NCI-H1092 (cell line): ENCODE measurements around the gene PRR15.
"Not testable (repeated sequence)": the region's sequence is repeated elsewhere in the genome, so short reads cannot be mapped to it uniquely, and the experiment has no call there.

Experiments used
- DNase-seq: peaks from one replicate; lab custom pipeline; 2025; lab: John Stamatoyannopoulos, UW

Gene PRR15

GRCh38 chr7:29563590-29564495 lies at the start of gene PRR15:
PRR15 (plus strand) TSS chr7:29563835; CDS start chr7:29566330, 2,495 bp downstream.
- peak; percentile 40 for DNase-seq

DNA sequence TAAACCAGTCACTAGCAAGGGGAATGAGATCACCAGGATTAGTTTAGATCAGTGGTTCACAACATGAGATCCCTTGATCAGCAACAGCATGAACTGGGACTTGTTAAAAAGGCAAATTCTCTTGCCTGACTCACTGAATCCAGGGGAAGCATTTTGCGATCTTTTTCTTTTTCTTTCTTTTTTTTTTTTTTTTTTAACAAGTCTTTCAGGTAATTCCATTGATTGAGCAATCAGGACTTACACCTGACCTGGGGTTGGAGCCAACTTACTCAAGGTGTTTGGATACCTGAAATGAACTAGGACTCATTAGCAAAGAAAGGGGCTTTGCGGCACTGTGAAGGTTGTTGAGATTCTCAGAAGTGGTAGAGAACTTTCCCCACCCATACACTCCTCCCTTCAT lies 47.1 kb upstream of the PRR15 start:
- DNase-seq: no peak

DNA sequence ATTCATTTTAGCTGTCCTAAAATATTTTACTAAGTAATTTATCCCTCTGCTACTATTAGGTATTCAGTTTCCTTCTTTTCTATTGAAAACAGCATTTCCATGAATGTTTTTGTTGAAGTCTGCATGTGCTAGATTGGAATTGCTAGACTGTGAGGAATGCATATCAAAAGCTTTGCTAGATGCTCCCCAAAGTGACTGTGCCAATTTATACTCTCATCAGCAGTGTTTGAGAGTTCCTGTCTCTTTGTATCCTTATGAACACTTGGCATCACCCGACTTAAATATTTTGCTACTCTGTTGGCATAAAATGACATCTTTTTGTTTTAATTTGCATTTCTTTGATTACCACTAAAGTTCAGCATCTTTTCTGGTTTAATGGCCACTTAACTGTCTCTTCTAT lies 45.0 kb upstream of the PRR15 start:
- DNase-seq: no peak

DNA sequence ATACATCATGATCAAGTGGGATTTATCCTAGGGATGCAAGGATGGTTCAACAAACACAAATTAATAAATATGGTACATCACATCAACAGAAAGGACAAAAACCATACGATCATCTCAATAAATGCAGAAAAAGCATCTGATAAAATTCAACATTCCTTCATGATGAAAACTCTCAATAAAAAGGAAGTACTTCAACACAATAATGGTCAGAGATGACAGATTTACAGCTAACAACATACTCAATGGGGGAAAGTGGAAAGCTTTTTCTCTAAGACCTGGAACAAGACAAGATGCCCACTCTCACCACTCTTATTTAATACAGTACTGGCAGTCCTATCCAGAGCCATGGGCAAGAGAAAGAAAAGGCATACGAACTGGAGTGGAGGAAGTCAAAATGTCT lies 39.9 kb upstream of the PRR15 start:
- DNase-seq: no peak

GRCh38 chr7:29527505-29528108 lies 36.0 kb upstream of the PRR15 start:
- no peak for DNase-seq

GRCh38 chr7:29528526-29528925 lies 35.1 kb upstream of the PRR15 start:
- DNase-seq: not testable (repeated sequence)

DNA sequence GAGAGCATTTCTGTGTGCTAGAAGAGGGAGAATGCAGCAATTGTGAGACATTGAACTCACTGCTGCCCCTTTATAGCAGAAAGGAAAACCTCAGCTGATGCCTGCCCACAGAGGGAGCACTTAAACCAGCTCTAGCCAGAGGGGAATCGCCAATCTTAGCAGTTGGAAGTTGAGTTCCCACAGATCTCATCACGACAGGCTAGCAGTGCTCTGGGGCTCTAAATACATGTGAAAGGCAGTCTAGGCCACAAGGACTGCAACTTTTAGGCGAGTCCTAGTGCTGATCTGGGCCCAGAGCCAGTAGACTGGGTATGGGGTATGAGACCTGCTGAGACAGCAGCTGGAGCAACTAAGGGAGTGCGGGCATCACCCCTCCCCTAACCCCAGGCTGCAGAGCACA lies 25.2 kb upstream of the PRR15 start:
- DNase-seq: no peak

GRCh38 chr7:29539471-29539870 lies 24.2 kb upstream of the PRR15 start:
- no peak for DNase-seq

GRCh38 chr7:29547421-29547820 lies 16.2 kb upstream of the PRR15 start:
- no peak for DNase-seq

- DNase-seq: no peak
These were observed 14.8 kb upstream of the PRR15 start for GRCh38 chr7:29548823-29549222.

DNA sequence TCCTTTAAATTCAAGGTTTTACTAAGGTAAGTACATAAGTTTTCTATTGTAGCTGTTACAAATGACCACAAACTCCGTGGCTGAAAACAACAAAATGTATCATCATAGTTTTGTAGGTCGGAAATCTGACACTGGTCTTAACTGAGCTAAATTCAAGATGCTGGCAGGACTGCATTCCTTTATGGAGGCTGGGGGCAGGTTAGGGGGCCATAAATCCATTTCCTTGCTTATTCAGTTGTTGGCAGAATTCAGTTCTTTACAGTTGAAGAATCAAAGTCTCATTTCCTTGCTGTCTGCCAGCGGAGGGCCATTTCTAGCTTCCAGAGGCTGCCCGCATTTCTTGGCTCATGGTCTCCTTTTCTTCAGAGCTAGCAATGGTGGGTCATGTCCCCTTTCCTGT lies 11.2 kb upstream of the PRR15 start:
- no peak for DNase-seq

DNA sequence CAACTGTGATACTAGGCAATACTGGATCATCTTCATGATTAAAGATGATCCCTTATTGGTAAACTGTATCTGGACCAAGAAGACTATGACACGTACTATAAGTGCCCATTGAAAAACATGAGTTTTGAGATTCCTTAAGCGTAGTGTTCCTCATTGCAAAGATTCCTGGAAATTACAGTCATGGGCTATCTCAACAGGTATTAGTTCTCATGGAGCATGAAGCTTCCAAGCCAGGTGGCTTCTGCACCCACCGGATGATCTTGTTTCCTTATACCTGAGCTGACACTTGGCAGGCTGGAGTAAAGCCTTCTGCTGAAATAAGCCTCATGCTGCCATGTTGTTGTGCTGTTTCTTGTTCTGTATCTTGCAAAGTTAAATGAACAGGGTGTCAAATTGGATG lies 8.6 kb upstream of the PRR15 start:
- no peak for DNase-seq

- no peak for DNase-seq
These were observed 7.0 kb upstream of the PRR15 start for GRCh38 chr7:29556405-29557195.

GRCh38 chr7:29557954-29558353 lies 5.7 kb upstream of the PRR15 start:
- no peak for DNase-seq

GRCh38 chr7:29561271-29561670 lies 2.4 kb upstream of the PRR15 start:
- DNase-seq: no peak

GRCh38 chr7:29562307-29562706 lies 1.3 kb upstream of the PRR15 start:
- DNase-seq: no peak

GRCh38 chr7:29564496-29565223 lies 1.0 kb downstream of the PRR15 start:
- DNase-seq: peak; percentile 18

DNA sequence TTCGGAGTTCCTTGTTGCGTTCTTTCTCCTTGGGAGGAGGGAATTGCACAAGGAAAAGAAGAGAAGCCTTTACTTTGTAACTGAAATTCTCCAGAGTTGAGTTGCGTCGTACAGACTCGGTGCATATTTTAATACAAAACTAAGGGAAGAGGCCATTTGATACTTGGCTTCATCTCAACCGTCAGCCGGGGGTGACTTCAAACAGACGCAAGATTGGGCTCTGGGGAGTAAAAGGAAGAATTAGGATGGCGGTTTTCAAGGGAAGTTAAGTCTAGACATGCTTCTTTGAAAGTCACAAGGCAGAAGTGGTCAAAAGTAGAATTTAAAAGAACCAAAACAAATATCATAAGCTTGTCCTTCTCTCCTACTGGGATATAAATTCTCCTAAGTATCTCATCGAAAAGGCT lies 1.6 kb downstream of the PRR15 start:
- DNase-seq: no peak

- no peak for DNase-seq
These were observed 2.0 kb downstream of the PRR15 start for GRCh38 chr7:29565634-29565981.

- no peak for DNase-seq
These were observed 2.5 kb downstream of the PRR15 start for GRCh38 chr7:29565982-29566746.

- DNase-seq: no peak
These were observed 3.5 kb downstream of the PRR15 start for GRCh38 chr7:29567174-29567573.
